HG03108 (cell line): ENCODE results near the gene ADTRP.

Experiments
- ATAC-seq: cut with Tn5 transposase; IDR thresholded peaks from one replicate; pipeline ENCODE4 v1.9.1; 2021; ENCODE audit warnings: moderate library complexity; ENCODE audit not compliant: unreplicated experiment

Gene ADTRP

DNA sequence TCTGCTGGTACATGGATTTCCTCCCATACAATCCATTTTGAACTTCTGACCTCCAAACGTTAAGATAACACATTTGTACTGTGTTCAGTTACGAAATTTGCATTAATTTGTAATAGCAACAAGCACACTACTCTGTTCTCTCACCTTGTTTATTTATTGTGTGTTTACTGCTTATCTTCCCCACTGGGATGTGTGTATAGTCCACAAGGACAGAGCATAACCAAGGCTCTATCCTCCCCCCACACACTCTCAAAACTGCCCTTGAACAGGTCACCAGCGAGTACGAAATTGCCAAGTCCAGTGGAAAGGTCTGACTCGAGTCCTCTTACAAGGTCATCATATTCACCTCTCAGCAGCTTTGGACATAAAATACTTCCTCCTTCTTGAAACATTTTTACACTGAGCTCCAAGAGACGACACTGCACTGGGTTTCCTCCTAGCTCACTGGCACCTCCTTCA lies 18.6 kb downstream of the ADTRP start:
- ATAC-seq = no peak

DNA sequence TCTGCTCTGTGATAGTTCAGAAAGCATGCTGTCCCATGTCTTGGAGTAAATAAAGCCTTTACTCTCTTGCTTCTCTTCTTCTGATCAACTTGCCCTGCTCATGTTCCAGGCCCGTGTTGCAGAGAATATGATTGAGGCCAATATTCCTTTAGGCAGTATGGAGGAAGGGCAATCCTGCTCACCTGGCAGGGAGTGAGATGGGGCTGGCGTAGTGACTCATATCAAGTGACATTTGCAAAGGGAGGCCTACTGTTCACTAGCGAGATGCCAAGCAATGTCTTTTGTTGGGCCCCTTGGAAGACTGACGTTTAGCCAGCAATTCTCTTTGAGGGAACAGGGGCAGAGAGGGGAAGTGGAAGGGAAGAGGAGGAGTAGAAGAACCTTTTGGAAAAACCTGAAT lies 19.7 kb downstream of the ADTRP start:
- no peak for ATAC-seq

DNA sequence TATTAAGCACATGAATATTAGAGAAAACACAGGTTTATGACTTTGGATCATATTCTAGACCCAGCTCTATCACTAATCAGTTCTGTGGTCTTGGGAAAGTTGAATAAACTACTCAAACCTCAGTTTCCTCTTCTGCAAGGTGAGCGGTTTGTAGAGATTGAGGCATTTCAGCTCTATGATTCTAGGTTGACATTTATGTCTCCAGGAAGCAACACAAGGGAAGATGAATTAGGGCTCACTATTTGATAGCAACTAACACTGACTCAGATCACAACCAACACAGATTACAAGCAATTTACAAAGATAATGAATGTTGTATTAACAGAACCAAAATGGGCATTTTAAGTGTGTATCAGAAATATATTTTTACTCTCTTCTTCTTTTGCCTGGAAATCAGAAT lies 21.9 kb downstream of the ADTRP start:
- ATAC-seq = no peak

DNA sequence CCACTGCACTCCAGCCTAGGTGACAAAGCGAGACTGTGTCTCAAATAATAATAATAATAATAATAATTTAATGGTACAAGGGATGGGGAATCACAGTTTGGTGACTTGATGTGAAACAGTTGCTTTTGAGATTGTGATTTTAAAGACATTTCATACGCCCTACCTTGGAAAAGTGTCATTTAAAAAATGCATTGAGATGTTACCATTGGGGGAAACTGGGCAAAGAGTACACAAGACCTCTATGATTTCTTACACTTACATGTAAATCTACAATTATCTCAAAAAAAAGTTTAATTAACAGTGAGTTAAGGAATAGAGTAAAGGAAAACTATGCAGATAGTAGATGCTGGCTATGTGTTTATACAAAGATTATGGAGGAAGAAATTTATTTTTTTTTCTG lies 22.3 kb downstream of the ADTRP start:
- no peak for ATAC-seq

DNA sequence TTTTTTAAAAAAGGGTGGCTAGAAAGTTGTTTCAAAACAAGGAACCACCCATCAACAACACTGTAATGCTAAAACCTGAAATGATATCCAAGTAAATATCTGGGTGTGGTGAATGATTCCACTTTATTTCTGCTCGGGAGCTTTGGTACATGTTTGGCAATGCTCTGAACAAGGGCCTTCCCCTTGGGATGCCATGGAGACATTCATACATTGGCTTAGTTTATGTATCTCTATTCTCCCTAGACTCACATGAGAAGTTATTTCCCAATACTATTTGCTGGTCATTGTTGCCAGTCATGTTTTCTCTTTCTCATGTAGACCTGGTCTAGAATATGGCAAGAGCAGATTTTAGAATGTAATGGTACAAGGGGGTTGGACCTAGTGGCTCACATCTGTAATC lies 22.9 kb downstream of the ADTRP start:
- ATAC-seq = no peak

DNA sequence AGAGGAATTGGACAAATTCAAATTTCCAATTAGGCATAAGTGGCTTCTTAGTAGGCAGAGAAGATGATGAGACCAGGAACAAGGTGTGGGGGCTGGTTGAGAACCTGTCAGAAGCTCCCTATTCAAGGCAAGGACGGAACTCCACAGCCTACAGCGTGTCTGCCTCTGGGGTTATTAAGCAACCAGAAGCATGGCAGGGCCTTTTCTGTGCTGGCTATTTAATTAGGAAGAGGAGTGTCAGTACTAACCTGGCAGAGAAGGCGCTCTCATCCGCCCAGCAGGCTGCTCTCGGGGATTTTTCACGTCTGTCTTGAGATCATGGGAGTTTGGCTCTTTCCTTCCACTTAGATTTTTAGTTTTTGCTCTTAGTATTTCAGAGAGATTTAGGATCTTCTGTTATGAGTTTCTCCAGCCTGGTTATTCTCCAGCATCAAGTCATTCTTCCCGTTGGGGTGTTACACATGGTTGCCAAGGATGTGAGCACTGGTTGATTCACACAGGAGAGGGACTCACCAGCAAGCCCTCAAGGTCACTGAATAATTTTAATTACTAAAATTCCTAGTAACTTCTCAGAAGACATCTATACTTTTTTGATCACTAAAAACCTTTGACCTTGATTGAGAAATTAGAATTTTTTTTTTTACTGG lies 23.9 kb downstream of the ADTRP start:
- no peak for ATAC-seq

DNA sequence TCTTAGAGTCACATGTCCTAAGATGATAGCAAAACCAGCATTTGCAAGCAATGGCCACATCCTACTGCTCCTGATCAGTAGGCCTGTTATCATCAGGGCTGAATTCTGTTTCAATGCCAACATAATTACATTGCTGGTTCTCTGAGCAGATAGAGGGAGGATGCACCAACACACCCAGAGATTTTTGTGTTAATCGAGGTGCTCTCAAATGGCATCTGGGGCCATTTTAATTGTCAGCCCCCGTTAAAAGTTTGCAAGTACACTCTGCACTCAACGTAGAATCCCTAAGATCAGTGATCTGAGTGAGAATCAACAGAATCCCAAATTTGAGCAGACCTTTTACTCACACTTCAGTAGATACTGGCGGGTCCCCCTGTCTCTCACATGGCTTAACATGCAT lies 24.8 kb downstream of the ADTRP start:
- no peak for ATAC-seq

DNA sequence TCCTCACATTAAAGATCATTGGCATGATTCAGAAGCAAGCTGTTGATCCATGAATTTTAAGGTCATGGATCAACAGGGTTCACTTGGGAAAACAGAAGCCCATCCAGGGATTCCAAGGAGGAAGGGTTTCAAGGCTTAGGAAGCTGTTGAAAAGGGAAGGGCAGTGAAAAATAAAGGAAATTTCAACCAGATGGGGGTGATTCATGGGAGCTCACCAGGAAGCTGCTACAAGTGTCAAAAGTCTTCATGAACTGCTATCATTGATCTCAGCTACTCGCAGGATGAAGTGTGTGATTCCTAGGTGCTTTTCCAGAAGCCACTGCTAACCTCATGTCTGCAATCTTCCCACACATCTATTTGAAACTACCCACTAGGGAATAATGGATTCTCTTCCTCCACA lies 26.2 kb downstream of the ADTRP start:
- no peak for ATAC-seq

DNA sequence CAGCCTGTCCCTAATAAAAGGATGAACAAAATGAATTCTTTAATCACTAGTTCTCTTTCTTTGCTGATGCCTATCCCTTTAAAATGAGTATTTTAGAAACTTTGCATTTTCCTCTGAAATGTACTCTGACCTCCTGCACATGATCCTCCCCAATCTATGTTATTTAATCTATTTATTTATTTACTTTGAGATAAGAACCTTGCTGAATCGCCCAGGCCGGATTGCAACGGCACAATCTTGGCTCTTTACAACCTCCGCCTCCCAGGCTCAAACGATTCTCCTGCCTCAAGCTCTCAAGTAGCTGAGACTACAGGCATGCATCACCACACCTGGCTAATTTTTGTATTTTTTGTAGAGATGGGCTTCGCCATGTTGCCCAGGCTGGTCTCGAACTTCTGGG lies 27.9 kb downstream of the ADTRP start:
- no peak for ATAC-seq

DNA sequence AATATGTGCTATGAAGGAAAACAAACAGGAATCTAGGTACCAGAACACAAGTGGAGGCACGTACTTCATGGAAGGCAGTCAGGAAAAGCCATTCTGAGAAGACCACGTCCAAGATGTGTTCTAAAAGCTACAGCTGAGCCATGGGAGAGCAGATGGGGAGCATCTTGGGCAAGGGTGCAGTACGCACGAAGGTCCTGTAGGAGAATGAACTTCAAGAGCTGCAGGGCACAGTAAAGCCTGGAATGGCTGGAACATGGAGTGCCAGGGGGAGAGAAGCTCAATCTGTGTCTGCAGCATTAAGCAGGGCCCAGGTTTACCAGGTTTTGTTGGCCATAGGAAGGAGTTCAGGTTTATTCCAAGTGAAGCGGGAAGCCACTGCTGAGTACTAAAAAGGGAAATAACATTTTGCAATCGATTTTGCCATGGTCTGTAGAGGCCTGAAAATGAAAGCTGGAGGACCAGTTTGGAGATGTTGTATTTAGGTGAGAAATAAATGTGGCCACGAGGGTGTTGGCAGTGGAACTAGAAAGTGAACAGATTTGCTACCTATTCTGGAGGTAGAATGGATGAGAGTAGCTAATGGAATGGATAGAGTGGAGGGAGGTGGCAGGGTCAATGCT lies 29.9 kb downstream of the ADTRP start:
- no peak for ATAC-seq

DNA sequence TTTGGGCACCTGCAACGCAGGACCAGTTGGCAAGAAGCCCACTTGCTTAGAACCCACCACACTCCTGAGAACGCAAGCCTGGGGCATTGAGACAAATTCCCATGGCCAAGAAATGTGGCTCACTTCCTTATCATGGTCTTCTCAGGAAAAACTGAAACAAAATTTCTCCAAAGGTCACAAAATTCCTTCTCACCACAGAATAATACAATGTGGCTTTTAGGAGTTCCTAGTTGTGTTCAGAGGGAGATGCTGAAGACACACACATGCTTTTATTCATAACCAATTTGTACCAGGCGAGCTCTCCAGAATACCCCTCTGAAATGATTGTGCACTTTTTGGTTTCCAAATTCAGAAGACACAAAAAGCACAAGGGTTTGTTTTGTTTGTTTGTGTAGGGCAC lies 31.6 kb downstream of the ADTRP start:
- no peak for ATAC-seq

DNA sequence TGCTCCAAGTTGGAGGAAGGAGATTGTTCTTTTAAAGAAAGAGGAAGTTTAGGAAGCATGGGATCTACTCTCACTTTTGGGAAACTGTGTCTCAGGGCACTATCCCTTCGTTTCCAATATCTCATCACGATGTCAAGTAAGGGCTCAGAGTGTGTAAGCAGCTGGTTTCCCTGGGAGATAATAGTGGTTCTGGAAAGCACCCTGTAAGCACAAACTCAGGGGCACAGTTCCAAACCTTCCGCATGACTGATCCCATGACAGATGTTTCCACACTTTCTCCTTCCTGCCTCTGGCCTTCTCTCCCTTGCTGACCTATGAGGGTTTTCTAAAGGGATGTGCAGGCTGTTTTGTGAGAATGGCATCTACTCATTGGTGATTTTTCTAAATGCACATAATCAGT lies 33.9 kb downstream of the ADTRP start:
- ATAC-seq = no peak

DNA sequence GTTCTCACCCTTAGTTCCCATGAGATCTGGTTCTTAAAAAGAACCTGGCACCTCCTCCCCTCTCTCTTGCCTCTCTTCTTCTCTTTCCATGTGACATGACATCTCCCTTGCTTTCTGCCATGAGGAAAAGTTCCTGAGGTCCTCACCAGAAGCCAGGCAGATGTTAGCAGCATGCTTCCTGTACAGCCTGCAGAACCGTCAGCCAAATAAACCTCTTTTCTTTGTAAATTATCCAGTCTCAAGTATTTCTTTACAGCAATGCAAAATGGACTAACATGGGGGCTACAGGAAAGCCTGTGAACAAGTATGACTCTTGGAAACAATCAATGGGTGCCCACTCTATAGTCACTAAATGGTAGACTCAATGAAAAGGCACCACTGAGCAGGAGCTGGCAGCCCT lies 34.5 kb downstream of the ADTRP start:
- ATAC-seq = no peak

DNA sequence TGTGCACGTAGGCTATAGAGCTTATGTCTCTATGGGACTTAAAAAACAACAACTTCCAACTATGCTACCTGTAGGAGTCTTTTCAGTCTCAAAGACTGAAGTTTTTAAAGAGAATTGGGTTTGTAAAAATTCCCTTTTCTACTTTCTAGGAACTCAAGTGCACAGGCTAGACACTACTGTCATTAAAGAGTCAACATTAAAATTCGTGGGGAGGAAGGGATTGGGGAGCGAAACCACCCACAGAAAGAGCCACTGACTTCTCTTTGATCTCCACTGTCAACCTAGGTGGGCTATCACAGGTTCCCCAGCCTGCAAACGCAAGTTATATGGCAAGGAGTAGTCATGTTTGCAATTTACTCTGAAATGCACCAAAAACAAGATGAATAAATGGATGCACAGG lies 37.7 kb downstream of the ADTRP start:
- no peak for ATAC-seq

DNA sequence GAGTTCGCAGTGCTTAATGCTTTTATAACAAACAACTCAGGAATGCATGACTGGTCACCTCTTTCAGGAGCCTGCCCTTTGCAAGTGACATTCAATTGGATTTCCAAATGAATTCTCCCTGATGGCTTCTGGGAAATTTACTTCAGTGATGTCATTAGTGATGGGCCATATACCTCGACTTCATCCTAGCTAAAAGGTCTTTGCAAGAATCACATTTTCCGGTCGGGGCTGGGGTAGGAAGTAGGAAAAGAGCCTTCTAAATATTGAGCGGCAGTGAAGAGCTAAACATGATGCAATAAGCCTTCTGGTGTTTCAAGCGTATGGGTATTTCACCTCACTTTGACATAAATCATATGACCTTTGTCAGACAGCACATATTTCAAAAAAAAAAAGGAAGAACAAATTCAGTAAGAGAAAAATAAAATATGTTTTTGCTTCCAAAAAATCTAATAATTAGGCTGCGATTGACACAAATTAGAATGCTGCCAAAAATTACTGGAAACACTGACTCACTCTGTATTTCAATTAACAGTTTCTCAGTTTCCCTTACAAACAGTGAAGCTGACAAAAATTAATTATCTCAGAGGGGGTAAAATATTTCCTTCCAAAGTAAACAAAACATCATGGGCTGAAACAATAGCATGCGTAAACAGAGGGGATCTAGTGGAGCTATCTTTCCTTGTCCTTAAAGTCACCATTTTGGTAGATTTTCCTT lies 39.8 kb downstream of the ADTRP start:
- ATAC-seq = no peak

DNA sequence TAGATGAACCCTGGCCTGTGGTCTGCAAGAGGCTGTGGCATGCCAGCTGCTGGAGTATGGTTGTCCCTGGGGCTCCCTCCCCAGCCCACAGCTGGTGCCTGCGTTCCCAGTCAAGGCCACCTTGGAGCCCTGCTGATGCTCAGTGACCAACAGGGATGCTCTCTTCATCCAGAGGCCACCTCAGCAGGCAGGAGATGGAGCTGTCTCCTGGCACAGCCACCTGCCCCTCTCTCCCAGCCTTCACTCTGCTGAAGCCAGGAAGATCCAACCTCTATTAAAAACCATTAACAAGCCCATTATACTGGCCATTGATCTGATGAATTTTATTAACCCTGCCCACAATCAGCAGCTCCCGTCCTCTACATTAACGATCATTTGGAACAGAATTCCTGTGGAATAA lies 40.4 kb downstream of the ADTRP start:
- no peak for ATAC-seq

DNA sequence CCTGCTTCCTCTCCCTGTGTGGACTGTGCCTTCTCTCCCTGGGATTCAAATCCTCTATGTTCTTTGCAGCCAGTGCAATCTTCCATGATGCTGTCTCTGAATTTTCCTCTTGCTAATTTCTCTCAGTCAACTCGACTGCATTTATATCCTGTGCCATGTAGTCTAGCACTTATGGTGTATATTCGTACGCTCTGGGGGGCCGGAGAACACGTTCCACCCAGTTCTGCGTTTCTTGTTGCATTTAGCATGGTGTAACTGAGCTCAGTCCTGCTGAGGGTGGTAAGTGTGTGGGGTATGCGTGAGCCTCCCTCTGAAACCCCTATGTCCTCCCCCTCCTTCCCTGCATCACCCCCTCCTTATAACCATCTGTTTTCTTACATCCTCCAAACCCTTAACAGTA lies 42.0 kb downstream of the ADTRP start:
- no peak for ATAC-seq

DNA sequence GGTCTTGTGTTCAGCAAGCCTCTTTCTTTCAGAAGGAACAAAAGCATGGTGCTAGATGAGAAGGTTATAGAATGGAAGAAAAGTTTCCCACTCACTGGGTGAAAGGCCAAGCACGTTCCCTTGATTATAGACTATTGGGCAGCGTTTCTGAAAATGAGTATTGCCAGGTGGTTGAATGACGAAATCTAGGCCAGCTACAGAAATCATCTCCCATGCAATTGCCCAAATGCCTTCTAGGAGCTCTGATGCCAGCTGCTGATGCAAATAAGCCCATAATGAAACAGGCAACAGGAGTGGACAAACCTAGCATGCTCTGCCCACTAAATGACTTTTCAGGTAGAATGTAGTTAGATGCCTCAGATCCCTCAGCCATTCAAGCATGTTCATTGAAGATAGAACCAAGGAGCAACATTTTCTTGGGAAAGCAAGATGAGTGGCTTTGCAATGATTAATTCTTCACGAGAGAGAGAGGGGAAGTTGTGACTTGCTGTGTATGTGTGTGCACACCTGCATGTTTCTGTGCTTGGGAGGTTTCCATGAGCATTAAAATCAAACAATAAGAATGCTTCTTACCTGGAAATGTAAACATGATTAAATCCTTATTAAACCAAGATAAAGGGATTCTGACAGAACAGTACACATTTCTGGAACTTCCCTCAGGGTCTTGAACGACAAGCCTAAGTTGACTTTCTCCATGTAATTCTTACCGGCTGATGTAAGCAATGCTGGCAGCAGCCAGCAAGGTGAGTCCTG lies 43.6 kb downstream of the ADTRP start:
- ATAC-seq = no peak

DNA sequence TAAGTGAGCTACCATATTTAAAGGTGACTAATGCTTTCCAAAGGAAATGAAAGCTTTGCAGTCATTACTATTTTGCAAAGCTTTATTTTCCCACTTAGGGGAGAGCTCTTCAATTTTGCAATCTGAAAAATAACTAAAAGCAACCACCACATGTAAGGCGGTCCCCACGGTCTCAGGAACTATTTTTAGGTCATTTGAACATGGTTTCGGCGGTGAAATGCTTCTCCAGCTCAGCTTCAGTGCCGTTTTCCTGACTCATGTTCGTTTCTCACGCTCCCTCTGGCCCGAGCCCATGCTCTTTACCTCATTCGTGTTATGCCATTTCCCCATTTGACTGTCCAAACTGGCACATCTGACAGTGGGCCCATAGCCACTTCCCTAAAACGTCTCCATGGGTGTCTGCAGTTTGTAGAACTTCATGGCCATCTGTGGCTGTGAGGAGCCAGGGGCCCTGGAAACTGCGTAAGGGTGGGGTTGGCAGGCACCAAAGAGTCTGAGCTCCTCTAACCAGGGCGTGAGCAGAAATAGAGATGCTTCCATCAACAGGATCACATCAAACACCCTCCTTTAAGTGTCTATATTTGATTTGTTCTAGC lies 46.5 kb downstream of the ADTRP start:
- peak; percentile 67 for ATAC-seq

DNA sequence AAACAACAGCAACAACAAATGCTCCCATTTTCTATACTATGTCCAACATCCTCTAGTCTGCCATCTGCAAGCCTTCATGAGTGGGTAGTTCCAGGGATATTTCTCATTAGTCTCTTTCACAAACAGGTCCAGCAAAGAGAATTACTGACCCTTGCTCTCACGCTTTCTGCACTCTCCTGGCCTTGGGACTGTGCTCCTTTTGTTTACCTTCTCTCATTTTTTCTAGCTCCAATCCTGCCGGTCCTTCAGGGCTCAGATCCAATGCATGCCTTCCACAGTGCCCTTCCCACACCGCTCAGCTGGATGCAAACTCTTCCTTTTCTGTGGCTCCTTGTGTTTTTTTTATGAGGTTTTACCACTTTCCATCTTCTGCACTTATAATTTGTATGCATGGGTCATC lies 47.2 kb downstream of the ADTRP start:
- ATAC-seq = no peak

DNA sequence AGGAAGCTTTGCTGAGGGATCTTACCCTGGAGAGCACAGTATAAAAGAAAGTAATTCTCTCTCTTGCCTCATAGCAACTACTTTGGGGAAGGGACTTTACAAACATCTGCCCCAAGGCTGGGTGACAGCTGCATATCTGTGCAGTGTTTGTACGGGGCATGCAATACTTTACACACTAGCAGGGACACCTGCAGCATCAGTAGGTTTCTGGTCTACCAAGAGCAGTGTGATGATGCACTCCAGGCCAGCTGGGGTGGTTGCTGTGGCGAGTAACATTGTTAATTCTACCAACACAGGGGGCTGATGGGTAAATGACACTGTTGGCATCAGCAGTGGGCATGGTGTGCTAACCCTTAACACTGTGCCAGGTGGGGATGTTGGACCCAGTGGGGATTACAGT lies 48.0 kb downstream of the ADTRP start:
- peak; percentile 45 for ATAC-seq
